ENCODE measurements around the gene HSD3B2.
"Not testable (repeated sequence)": the region's sequence is repeated elsewhere in the genome, so short reads cannot be mapped to it uniquely, and the experiment has no call there.

Gene HSD3B2

GRCh38 chr1:119414950-119415349 lies at the start of gene HSD3B2:
TSS of gene HSD3B2 (plus strand) at chr1:119415150. CDS start at chr1:119415420, 270 bp downstream.
- no peak for DNase-seq (ENCODE audit: low read depth)

GRCh38 chr1:119366424-119366823 lies 48.5 kb upstream of the HSD3B2 start:
- no peak for DNase-seq (ENCODE audit: low read depth)

- DNase-seq (ENCODE audit: low read depth) = no peak
Measured at GRCh38 chr1:119367432-119368124, 47.4 kb upstream of the HSD3B2 start.

DNA sequence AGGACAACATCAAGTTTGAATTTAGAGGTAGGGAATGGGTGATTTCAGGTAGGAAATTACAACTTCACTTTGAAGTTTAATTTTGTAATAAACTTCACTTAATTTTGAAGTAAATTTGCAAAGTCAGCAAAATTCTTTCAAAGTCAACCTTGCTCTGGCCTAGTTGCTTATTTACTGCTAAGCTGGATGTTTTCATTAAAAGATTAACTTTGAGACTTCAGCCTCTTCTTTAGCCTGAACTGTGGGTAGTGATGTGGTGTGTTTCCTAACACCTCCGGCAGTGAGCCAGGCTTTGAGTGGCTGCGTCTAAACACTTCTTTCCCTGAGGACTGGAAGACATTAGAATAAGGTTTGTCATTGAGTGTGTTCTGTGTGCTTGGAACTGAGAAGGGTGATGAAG lies 46.4 kb upstream of the HSD3B2 start, which contains the start of gene HAO2:
Gene HAO2, plus strand, starts transcription at position 232 of the 400 bp plus-strand sequence. CDS start 12,301 bp downstream, outside the sequence.
- no peak for DNase-seq (ENCODE audit: low read depth)

DNA sequence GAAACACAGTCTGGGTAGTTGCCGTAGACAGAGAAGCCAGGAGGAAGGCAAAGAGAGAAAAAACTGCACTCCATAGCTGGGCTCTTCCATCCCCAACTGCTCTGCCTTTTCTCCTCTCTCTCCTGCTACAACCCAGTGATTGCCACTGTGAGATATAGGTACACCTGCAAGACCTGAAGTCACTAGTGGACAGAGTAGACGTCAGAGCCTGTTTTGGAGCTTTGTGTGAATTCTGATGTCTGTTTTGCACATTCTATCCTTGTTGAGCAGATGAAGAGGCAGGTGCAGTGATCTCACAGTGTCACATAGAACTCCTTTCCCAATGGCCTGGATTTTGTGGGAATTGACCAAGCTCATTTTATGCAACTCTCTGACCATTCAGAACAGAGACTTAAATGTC lies 44.2 kb upstream of the HSD3B2 start:
- DNase-seq (ENCODE audit: low read depth) = no peak

DNA sequence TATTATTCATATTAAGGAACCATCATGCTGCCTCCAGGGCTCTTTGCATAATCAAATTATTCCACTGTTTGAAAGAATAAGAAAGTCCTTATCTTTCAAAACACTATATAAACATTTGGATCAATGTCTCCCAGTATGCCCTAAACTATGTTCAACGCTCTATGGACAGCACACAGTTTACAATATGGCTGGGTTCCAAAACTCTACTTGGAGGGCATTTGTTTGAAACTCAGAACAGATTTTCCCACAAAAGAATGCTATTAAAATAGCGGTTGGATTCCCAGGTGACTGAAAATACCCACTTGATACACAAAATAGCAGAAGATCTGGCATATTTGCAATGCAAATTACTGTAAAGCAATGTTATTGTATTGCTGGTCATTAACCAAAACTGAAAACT lies 43.1 kb upstream of the HSD3B2 start:
- DNase-seq (ENCODE audit: low read depth) = no peak

DNA sequence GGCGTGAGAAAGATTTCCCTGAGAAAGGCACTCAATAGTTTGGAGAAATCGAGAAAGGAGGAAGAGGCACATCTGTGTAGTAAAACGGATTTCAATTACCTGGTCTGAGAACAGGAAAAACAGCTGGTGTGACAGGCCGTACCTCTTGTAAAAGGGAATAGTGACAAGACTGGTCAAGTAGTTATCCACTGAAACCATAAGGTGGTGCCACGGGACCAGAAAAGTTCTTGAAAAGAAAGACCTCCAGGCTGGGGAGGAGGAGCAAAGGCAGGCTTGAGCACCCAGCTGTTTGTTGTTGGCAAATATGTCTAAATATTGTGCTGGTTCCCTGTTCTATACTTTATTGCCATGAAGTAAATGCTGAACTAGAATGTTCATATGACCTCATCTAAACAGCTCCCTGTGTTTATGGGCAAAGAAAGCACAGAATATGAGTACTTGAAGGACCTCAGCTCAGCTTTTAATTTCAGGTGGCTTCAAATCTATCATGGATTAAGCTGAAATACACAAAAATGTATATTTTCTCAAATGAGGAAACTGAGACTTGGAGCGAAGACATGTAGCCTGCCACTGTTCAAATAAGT lies 42.4 kb upstream of the HSD3B2 start:
- no peak for DNase-seq (ENCODE audit: low read depth)

DNA sequence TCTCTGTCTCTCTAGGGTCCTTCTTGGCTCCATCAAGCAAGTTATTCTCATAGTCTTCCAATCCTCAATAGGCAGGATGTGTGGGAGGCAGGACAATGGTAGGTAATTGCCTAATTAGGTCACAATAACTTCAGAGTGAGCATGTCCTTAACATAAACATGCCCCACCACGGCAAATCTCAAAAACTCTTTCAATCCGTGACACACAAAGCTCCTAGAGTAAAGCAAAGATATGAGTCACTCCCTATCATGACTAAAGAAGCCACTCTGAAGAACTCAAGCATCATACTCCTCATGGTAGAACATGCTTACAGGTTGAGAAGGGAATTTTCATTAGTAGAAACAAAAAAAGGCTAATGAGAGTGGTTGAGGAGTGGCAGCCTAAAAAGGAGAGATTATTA lies 41.5 kb upstream of the HSD3B2 start:
- DNase-seq (ENCODE audit: low read depth) = no peak

DNA sequence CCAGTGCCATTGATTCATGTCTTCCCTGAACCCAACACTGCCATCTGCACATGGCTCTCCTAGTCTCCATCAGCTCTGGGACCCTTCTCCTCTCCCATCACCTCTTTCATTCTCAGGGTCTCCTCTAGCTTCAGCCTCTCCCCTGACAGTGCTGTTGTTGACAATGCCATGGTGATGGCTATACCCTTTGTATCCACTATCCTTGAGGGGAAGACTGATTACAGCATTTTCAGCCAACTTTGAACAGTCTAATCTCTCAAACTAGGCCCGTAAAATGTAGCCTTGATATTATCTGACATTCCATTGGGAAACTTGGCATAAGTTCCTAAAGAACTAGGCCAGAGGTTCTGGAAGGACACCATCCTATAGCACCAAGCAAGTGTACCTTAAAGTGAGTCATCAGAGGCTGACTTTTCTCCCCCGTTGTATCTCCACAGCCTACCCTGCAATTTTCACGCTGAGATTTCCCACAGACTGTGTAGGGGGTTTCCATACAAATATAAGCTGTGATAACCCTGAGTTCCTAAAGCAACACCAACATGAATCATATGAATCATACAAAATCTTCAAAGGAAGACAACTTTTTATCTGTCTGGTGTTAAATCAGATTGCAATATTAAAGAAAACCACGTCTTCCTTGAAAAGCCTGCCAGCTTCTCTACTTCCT lies 40.6 kb upstream of the HSD3B2 start:
- no peak for DNase-seq (ENCODE audit: low read depth)

DNA sequence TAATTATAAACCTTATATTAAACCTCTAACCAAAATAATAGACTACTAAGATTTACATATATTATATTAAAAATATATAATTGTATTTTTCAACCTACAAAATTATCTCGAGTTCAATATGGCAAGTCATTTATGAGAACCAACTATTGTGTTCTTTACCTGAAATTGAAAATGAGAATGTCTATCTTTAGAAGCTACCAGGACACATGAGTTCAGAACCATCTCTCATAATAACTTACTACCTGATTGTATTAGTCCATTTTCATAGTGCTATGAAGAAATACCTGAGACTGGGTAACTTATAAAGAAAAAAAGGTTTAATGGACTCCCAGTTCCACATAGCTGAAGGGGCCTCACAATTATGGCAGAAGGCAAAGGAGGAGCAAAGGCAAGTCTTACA lies 39.6 kb upstream of the HSD3B2 start:
- no peak for DNase-seq (ENCODE audit: low read depth)

- no peak for DNase-seq (ENCODE audit: low read depth)
Measured at GRCh38 chr1:119376594-119376993, 38.4 kb upstream of the HSD3B2 start.

DNA sequence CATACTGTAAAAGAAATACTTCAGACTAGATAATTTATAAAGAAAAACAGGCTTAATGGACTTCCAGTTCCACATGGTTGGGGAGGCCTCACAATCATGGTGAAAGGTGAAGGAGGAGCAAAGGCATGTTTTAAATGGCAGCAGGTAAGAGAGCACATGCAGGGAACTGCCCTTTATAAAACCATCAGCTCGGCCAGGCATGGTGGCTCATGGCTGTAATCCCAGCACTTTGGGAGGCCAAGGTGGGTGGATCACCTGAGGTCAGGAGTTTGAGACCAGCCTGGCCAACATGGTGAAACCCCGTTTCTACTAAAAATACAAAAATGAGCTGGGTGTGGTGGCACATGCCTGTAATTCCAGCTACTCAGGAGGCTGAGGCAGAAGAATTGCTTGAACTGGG lies 37.4 kb upstream of the HSD3B2 start:
- DNase-seq (ENCODE audit: low read depth) = not testable (repeated sequence)

GRCh38 chr1:119379117-119379516 lies 35.8 kb upstream of the HSD3B2 start:
- no peak for DNase-seq (ENCODE audit: low read depth)

DNA sequence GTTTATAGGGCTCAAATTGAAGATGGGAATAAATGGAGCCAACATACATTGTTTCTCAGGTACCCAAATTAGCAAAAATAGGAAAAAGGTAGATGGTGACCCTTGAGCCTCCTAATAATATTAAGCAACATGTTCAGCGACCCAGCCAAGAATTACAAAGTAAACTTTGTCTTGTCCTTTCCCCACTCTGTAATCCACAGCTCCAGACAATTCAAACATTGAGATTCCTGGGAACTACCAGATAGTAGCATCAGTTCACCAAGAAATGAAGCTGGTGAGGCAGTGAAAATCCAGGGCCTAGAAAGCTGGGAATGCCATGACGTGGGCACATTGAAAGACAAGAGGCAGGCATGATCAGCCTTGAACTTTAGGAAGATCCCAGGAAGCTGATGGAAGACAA lies 34.6 kb upstream of the HSD3B2 start:
- no peak for DNase-seq (ENCODE audit: low read depth)

- no peak for DNase-seq (ENCODE audit: low read depth)
Measured at GRCh38 chr1:119380983-119381662, 33.8 kb upstream of the HSD3B2 start.

GRCh38 chr1:119384591-119384990 lies 30.4 kb upstream of the HSD3B2 start:
- no peak for DNase-seq (ENCODE audit: low read depth)

- DNase-seq (ENCODE audit: low read depth) = no peak
Measured at GRCh38 chr1:119385650-119386049, 29.3 kb upstream of the HSD3B2 start.

GRCh38 chr1:119387858-119388257 lies 27.1 kb upstream of the HSD3B2 start:
- no peak for DNase-seq (ENCODE audit: low read depth)

- DNase-seq (ENCODE audit: low read depth) = no peak
Measured at GRCh38 chr1:119388450-119388849, 26.5 kb upstream of the HSD3B2 start.

DNA sequence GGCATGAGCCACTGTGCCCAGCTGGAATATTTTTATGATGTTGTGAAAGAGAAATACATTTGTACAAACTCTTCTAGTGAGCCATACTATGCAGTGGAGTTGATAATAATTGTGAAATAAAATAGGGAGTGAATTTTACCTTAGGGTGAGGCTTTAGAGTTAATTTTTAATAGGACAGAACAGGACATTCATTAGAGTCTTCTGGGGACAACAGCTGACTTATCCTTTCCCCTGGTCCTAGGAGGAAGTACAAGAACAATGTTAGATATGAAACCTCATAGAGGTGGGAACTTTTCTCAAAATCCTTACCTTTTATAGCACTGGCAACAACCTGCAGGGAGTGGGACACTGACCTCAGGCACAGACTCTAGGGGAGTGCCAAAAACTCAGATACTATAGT lies 24.4 kb upstream of the HSD3B2 start:
- no peak for DNase-seq (ENCODE audit: low read depth)

DNA sequence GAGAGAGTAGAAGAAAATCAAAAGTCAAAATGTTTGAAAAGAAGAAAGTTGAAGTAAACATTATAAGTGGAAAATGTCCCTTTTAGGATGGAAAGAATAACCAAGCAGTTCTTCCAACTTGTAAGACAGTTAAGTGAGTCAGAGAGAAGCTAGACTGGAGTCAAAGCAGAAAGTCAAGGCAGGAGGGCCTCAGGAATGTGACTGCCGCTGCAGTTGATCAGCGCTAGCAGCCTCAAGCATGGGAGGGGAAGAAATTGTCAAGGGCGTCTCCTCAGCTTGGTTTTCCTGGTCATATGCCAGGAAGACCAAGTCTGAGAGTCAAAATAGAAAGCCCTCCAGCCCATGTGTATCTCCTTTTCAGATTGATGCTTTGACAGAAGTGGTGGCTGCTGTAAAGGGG lies 23.2 kb upstream of the HSD3B2 start:
- no peak for DNase-seq (ENCODE audit: low read depth)

GRCh38 chr1:119394085-119394484 lies 20.9 kb upstream of the HSD3B2 start:
- no peak for DNase-seq (ENCODE audit: low read depth)

DNA sequence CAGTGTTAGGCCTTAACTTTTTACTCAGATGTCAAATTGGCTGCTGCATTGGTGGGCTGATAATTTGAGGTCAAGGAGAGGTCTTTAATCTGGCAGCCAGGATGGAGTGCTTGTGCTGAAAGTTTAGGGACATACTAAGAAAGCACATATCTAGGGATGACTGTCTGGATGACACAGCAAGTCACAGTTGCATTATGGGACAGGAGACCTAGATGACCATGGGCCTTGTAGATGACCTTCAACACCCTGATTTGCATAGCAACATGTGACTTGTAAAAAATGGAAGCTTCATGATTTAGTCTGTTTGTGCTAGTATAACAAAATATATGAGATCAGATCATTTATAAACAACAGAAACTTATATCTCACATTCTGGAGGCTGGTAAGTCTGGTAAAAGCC lies 18.0 kb upstream of the HSD3B2 start:
- DNase-seq (ENCODE audit: low read depth) = no peak

Measured in stimulated activated CD4-positive, alpha-beta T cell treated with anti-CD3 and anti-CD28 coated beads, Interleukin-2, amount 100 ng/mL, for 4 hours (primary cell).